HCT116 (cell line): ENCODE measurements around the gene PHKG2. TPM values are rescaled to one million over a fixed set of nuclear protein-coding genes. Genes with fewer than 3 reads are reported as not detected.

Experiments
- ATAC-seq: fragments of 200-7000 bp; cut with Tn5 transposase; 2 replicates; pipeline ENCODE4 v1.9.1; 2020; ENCODE audit warnings: mild to moderate bottlenecking, moderate library complexity
- BruUV-seq: library from RNA; stranded (reverse); fragments of 400-500 nt; replicated peaks from 2 replicates; lab custom pipeline; 2021; lab: Mats Ljungman, UMichigan
- CTCF ChIA-PET: fragments of 300-600 bp; sonication (Branson Sonifier 250); formaldehyde crosslinking; loops from one replicate; lab custom pipeline; 2021; ENCODE audit warnings: antibody characterized with exemption; lab: Charles Lee
- POLR2A ChIA-PET: fragments of 300-600, 350-600 bp; sonication (Branson Sonifier 250); formaldehyde crosslinking; loops from one replicate; lab custom pipeline; 2021; ENCODE audit warnings: antibody characterized with exemption; lab: Charles Lee
- RAD21 ChIA-PET, 2 experiments: fragments of 300-600 bp; sonication (Branson Sonifier 250); formaldehyde crosslinking; loops; one replicate each; lab custom pipeline; 2023; ENCODE audit warnings: low total read pairs in 2 of 2; ENCODE audit not compliant: uncharacterized antibody in 2 of 2, unreplicated experiment in 2 of 2, low non-redundant PET in 1 of 2; lab: Charles Lee
- DNase-seq: peaks from one replicate; pipeline ENCODE4 v3.0.0-alpha.2; 2010; ENCODE audit warnings: low read depth, low spot score
- H2AFZ ChIP-seq: fragments of 200-600 bp; shearing (Covaris generic), sonication (generic); 2 replicates; pipeline ENCODE4 v1.6.1; 2017; ENCODE audit warnings: low read depth, mixed run types, mixed read lengths, antibody characterized with exemption, low read length; ENCODE audit not compliant: poor library complexity, severe bottlenecking
- H3K27ac ChIP-seq: 2 replicates; pipeline ENCODE4 v1.5.1; 2012; ENCODE audit warnings: low read depth, low read length
- H3K27me3 ChIP-seq: fragments of 200-600 bp; sonication (generic); 2 replicates; pipeline ENCODE4 v1.6.1; 2016; ENCODE audit warnings: mixed run types, low read length, mixed read lengths; ENCODE audit not compliant: insufficient read depth
- H3K36me3 ChIP-seq, 2 experiments: fragments of 200-500 bp in 1 of 2; fragments of 200-600 bp in 1 of 2; sonication (Bioruptor generic) in 1 of 2; sonication (generic) in 1 of 2; 2 replicates each; pipeline versions ENCODE4 v1.5.1 to v1.6.1; 2014 to 2016; ENCODE audit warnings: low read length in 2 of 2, inconsistent platforms in 1 of 2, mixed read lengths in 1 of 2, mixed run types in 1 of 2; ENCODE audit not compliant: insufficient read depth in 2 of 2, control insufficient read depth in 1 of 2
- H3K4me1 ChIP-seq, 2 experiments: fragments of 200-600 bp in 1 of 2; sonication (generic) in 1 of 2; 2 replicates each; pipeline versions ENCODE4 v1.5.1 to v1.6.1; 2012 to 2017; ENCODE audit warnings: low read length in 2 of 2, inconsistent platforms in 1 of 2, mild to moderate bottlenecking in 1 of 2, mixed read lengths in 1 of 2, mixed run types in 1 of 2, moderate library complexity in 1 of 2; ENCODE audit not compliant: insufficient read depth in 2 of 2, control insufficient read depth in 1 of 2
- H3K4me2 ChIP-seq: fragments of 200-600 bp; sonication (generic); 2 replicates; pipeline ENCODE4 v1.6.1; 2017; ENCODE audit warnings: mixed run types, low read length, mixed read lengths
- H3K4me3 ChIP-seq, 2 experiments: fragments of 200-600 bp in 1 of 2; sonication (generic) in 1 of 2; replicated peaks in 1 of 2; 2 replicates each; pipeline ENCODE4 v1.5.1; 2011 to 2016; ENCODE audit warnings: low read length in 2 of 2, control low read depth in 1 of 2, low read depth in 1 of 2, mild to moderate bottlenecking in 1 of 2, mixed read lengths in 1 of 2, mixed run types in 1 of 2
- H3K79me2 ChIP-seq: fragments of 200-600 bp; sonication (generic); 2 replicates; pipeline ENCODE4 v1.6.1; 2017; ENCODE audit warnings: mild to moderate bottlenecking, mixed run types, low read length, moderate library complexity, mixed read lengths; ENCODE audit not compliant: insufficient read depth
- H3K9ac ChIP-seq: fragments of 200-600 bp; sonication (generic); 2 replicates; pipeline ENCODE4 v1.6.1; 2016; ENCODE audit warnings: low read length, mixed read lengths
- H3K9me2 ChIP-seq: fragments of 200-600 bp; sonication (generic), shearing (Covaris generic); 2 replicates; pipeline ENCODE4 v1.6.1; 2017; ENCODE audit warnings: mixed run types, mild to moderate bottlenecking, moderate library complexity; ENCODE audit not compliant: insufficient read depth
- H3K9me3 ChIP-seq, 2 experiments: fragments of 200-500 bp in 1 of 2; fragments of 200-600 bp in 1 of 2; sonication (Bioruptor generic) in 1 of 2; sonication (generic) in 1 of 2; 2 replicates each; pipeline ENCODE4 v1.6.1; 2014 to 2017; ENCODE audit warnings: low read length in 2 of 2, mixed read lengths in 2 of 2, inconsistent platforms in 1 of 2, low read depth in 1 of 2, mild to moderate bottlenecking in 1 of 2, mixed run types in 1 of 2, moderate library complexity in 1 of 2; ENCODE audit not compliant: control insufficient read depth in 1 of 2, insufficient read depth in 1 of 2
- H4K20me1 ChIP-seq: fragments of 200-600 bp; sonication (generic), shearing (Covaris generic); 2 replicates; pipeline ENCODE4 v1.6.1; 2017; ENCODE audit warnings: mixed run types, mild to moderate bottlenecking, moderate library complexity; ENCODE audit not compliant: insufficient read depth
- CBX3 ChIP-seq: IDR thresholded peaks from 2 replicates; pipeline ENCODE4 v1.6.1; 2012; ENCODE audit warnings: low read depth
- EGR1 ChIP-seq: IDR thresholded peaks from 2 replicates; pipeline ENCODE4 v1.6.1; 2012; ENCODE audit warnings: low read depth
- EZH2 ChIP-seq: fragments of 200-600 bp; sonication (generic); IDR thresholded peaks from 2 replicates; pipeline ENCODE4 v1.6.1; 2017; ENCODE audit warnings: antibody characterized with exemption, mixed run types
- ZNF274 ChIP-seq: fragments of 200-500 bp; sonication (Bioruptor generic); IDR thresholded peaks from 2 replicates; pipeline ENCODE4 v1.6.1; 2014; ENCODE audit warnings: mild to moderate bottlenecking, low read depth, low read length, inconsistent platforms
- intact Hi-C: fragments of 100-400 bp; cut with micrococcal nuclease; formaldehyde crosslinking; loops from 2 replicates; pipeline ENCODE4 v1.10.0; 2022
- total RNA-seq: library from RNA; stranded (reverse); gene quantifications from one replicate; pipeline ENCODE4 v1.2.1, GENCODE V29; 2021; ENCODE audit not compliant: unreplicated experiment

The PHKG2 gene
- total RNA-seq, 1 experiment from 2014 or later, result 32.6 TPM

GRCh38 chr16:30750201-30750600 lies 2.0 kb downstream of the PHKG2 start:
- TF ChIP-seq EGR1 (no peak), EZH2 (no peak), CBX3 (no peak)
- no peak overlapping the region for H3K4me3 ChIP-seq
- H3K9me2 ChIP-seq, result no peaks in the 10 kb centered on the region
- no peak overlapping the region for H2AFZ ChIP-seq
- ChIA-PET CTCF (no interaction called here), RAD21 (no interaction called here), POLR2A (no interaction called here)
- peaks cover 19% of the 10 kb centered on the region for H3K79me2 ChIP-seq
- no peak overlapping the region for H3K9ac ChIP-seq
- H3K27ac ChIP-seq, result no peak overlapping the region
- no TSS peak for BruUV-seq
- H3K27me3 ChIP-seq, result no peaks in the 10 kb centered on the region
- no peaks in the 10 kb centered on the region for H4K20me1 ChIP-seq
- ATAC-seq (no peak), DNase-seq (no peak)
- H3K9me3 ChIP-seq, result no peaks in the 10 kb centered on the region
- peaks cover 8 to 15% of the 10 kb centered on the region in 2 experiments; a peak in 3 of 4 replicates for H3K4me1 ChIP-seq
- intact Hi-C loops, result no loop called here
- H3K4me2 ChIP-seq, result no peak overlapping the region
- H3K36me3 ChIP-seq, result peaks cover 10 to 20% of the 10 kb centered on the region in 2 experiments; a peak in 3 of 4 replicates

- Histone ChIP-seq H3K79me2 (peaks cover 19% of the 10 kb centered on the region), H3K4me3 (no peak overlapping the region), H3K9me2 (no peaks in the 10 kb centered on the region), H3K27me3 (no peaks in the 10 kb centered on the region), H3K4me2 (no peak overlapping the region), H3K27ac (no peak overlapping the region), H4K20me1 (no peaks in the 10 kb centered on the region)
- POLR2A ChIA-PET, result no interaction called here
- intact Hi-C loops, result no loop called here
- no peak for ATAC-seq
- TF ChIP-seq ZNF274, result no peak
- TF ChIP-seq, all 23 proteins: peak for 0
- Histone ChIP-seq H3K36me3 (peaks cover 10 to 19% of the 10 kb centered on the region in 2 experiments; a peak in 3 of 4 replicates), H3K9me3 (no peaks in the 10 kb centered on the region), H3K9ac (no peak overlapping the region), H2AFZ (no peak overlapping the region), H3K4me1 (peaks cover 8 to 15% of the 10 kb centered on the region in 2 experiments; a peak in 3 of 4 replicates)
- no peak for DNase-seq
- ChIA-PET CTCF (no interaction called here), RAD21 (no interaction called here)
- BruUV-seq, result no TSS peak
These were observed 2.7 kb downstream of the PHKG2 start for GRCh38 chr16:30750876-30751465.
